Loucy (cell line): ENCODE results near the gene TMEM9.
A peak's percentile ranks its signal among the peaks of the same experiment; 100 is the strongest.

Source experiments
- H2AFZ ChIP-seq: fragments of 200-600 bp; sonication (generic); 2 replicates; pipeline ENCODE4 v1.6.0; 2016; ENCODE audit warnings: antibody characterized with exemption, mild to moderate bottlenecking, low read length, moderate library complexity
- H3F3A ChIP-seq: fragments of 200-600 bp; 2 replicates; pipeline ENCODE4 v1.6.0; 2016; ENCODE audit warnings: antibody characterized with exemption, low read depth, mild to moderate bottlenecking
- H3K27me3 ChIP-seq: fragments of 200-600 bp; sonication (generic); 2 replicates; pipeline ENCODE4 v1.6.1; 2014; ENCODE audit warnings: low read length, mild to moderate bottlenecking; ENCODE audit not compliant: insufficient read depth, poor library complexity, severe bottlenecking
- H3K36me3 ChIP-seq: fragments of 200-600 bp; sonication (generic); 2 replicates; pipeline ENCODE4 v1.6.1; 2016; ENCODE audit warnings: low read length; ENCODE audit not compliant: insufficient read depth
- H3K4me1 ChIP-seq: fragments of 200-600 bp; sonication (generic); 2 replicates; pipeline ENCODE4 v1.5.1; 2014; ENCODE audit warnings: low read length, mild to moderate bottlenecking; ENCODE audit not compliant: insufficient read depth, poor library complexity, severe bottlenecking
- H3K4me2 ChIP-seq: fragments of 200-600 bp; sonication (generic); 2 replicates; pipeline ENCODE4 v1.6.0; 2014; ENCODE audit warnings: antibody characterized with exemption, low read length, low read depth, mild to moderate bottlenecking; ENCODE audit not compliant: poor library complexity, severe bottlenecking
- H3K4me3 ChIP-seq: fragments of 200-600 bp; sonication (generic); 2 replicates; pipeline ENCODE4 v1.5.1; 2014; ENCODE audit warnings: low read length, mild to moderate bottlenecking, mixed read lengths; ENCODE audit not compliant: poor library complexity, severe bottlenecking
- H3K79me2 ChIP-seq: fragments of 200-600 bp; sonication (generic); 2 replicates; pipeline ENCODE4 v1.6.1; 2014; ENCODE audit warnings: low read length; ENCODE audit not compliant: insufficient read depth
- H3K9ac ChIP-seq: fragments of 200-600 bp; sonication (generic); 2 replicates; pipeline ENCODE4 v1.6.0; 2014; ENCODE audit warnings: mild to moderate bottlenecking, low read depth, low read length, moderate library complexity; ENCODE audit not compliant: poor library complexity, severe bottlenecking
- H3K9me2 ChIP-seq: fragments of 200-600 bp; sonication (generic); replicated peaks from 2 replicates; pipeline ENCODE4 v1.6.1; 2016; ENCODE audit warnings: low read depth, low read length, mixed read lengths
- H3K9me3 ChIP-seq: fragments of 200-600 bp; sonication (generic); 2 replicates; pipeline ENCODE4 v1.6.1; 2014; ENCODE audit warnings: mild to moderate bottlenecking, antibody characterized with exemption, low read length, low read depth; ENCODE audit not compliant: insufficient read depth
- H4K20me1 ChIP-seq: fragments of 200-600 bp; sonication (generic); 2 replicates; pipeline ENCODE4 v1.6.0; 2014; ENCODE audit warnings: antibody characterized with exemption, low read length, mild to moderate bottlenecking; ENCODE audit not compliant: insufficient read depth, poor library complexity, severe bottlenecking
- EZH2phosphoT487 ChIP-seq: fragments of 200-600 bp; IDR thresholded peaks from 2 replicates; pipeline ENCODE4 v1.6.1; 2018; ENCODE audit warnings: antibody characterized with exemption, mild to moderate bottlenecking, moderate library complexity, borderline replicate concordance
- TF ChIP-seq, protein P1 (sequence below): fragments of 200-600 bp; sonication (generic); conservative IDR thresholded peaks from 2 replicates; pipeline ENCODE4 v1.5.1; 2014; ENCODE audit warnings: mild to moderate bottlenecking, antibody characterized with exemption, low read length

The TMEM9 gene

DNA sequence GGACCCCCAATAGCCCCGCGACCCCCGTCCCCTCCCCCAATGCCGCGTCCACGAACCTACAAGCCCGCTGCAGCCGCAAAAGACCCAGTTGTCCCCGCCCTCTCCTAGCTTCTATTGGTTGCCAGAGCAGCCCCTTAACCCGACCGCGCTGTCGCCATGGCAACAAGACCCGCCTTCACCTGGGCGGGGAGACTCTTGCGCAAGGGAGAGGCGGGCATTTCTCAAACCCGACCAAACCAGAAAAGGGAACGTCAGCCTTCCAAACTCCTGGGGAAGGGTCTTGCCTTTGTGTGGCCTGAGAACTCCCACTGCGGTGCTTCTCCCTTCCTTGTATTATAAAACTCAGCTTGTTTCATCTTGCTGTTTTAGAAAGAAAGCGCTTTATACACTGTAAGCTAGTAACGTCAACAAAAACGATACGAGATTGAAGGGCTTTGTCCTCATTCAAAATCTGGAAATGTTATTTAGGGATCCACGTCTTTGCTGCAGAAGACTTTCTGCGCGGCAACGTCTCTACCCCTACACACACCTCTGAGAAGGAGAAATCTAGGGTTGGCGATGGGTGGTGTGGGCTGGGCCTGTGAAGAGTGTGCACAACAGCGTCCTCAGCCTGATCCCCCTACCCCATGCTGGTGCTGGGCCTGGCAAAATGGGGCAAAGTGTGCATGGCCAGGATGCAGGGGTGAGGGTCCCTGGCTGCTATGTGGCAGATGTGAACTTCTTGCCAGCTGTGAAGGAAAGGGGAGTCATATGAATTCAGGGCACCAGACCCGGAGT, at the start of gene TMEM9:
TMEM9 (minus strand) TSS at position 86 of the 777 bp plus-strand sequence. CDS start 551 bp downstream, outside the sequence.
- no peaks in the 10 kb centered on the region for H4K20me1 ChIP-seq
- H3K9ac ChIP-seq: peak within 1 kb of the TSS; percentile 75
- peaks cover 18% of the 10 kb centered on the region for H3K4me1 ChIP-seq
- H3F3A ChIP-seq: no peaks in the 10 kb centered on the region
- H3K9me2 ChIP-seq: no peaks in the 10 kb centered on the region
- TF ChIP-seq, protein P1, sequence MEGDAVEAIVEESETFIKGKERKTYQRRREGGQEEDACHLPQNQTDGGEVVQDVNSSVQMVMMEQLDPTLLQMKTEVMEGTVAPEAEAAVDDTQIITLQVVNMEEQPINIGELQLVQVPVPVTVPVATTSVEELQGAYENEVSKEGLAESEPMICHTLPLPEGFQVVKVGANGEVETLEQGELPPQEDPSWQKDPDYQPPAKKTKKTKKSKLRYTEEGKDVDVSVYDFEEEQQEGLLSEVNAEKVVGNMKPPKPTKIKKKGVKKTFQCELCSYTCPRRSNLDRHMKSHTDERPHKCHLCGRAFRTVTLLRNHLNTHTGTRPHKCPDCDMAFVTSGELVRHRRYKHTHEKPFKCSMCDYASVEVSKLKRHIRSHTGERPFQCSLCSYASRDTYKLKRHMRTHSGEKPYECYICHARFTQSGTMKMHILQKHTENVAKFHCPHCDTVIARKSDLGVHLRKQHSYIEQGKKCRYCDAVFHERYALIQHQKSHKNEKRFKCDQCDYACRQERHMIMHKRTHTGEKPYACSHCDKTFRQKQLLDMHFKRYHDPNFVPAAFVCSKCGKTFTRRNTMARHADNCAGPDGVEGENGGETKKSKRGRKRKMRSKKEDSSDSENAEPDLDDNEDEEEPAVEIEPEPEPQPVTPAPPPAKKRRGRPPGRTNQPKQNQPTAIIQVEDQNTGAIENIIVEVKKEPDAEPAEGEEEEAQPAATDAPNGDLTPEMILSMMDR: no peak
- TF ChIP-seq EZH2phosphoT487: no peak
- H3K4me2 ChIP-seq: peak within 1 kb of the TSS; percentile 97
- peak within 1 kb of the TSS; percentile 77 for H3K4me3 ChIP-seq
- H2AFZ ChIP-seq: peak within 1 kb of the TSS; percentile 88
- peaks cover 6% of the 10 kb centered on the region; the same call in 1 of the 2 replicates for H3K36me3 ChIP-seq
- H3K9me3 ChIP-seq: no peaks in the 10 kb centered on the region
- H3K79me2 ChIP-seq: peaks cover 11% of the 10 kb centered on the region
- H3K27me3 ChIP-seq: no peaks in the 10 kb centered on the region

DNA sequence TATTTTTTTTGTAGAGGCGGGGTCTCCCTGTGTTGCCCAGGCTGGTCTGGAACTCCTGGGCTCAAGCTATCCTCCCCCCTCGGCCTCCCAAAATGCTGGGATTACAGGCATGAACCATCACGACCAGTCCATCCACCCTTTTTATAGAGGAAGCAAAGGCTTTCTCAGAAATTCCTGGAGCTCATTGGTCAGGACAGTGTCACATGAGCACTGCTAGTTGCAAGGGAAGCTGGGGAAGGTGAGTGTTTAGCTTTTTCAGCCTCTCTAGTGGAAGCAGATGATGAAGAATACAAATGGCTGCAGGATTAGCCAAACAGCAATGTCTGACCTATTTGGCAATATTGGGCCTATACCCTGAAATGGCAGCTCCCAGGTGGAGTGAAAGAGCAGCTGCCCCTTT, 44.3 kb upstream of the TMEM9 start:
- TF ChIP-seq, protein P1: no peak
- TF ChIP-seq EZH2phosphoT487: no peak
- no peaks in the 10 kb centered on the region for H3K4me1 ChIP-seq
- H3K9me3 ChIP-seq: no peaks in the 10 kb centered on the region
- H3F3A ChIP-seq: no peaks in the 10 kb centered on the region
- H3K9me2 ChIP-seq: no peaks in the 10 kb centered on the region
- 0 out of 2 replicates have a peak overlapping the region, but pooled peaks have one; percentile 4 for H2AFZ ChIP-seq
- H4K20me1 ChIP-seq: no peaks in the 10 kb centered on the region
- H3K4me3 ChIP-seq: no peak overlapping the region
- no peaks in the 10 kb centered on the region for H3K27me3 ChIP-seq
- no peak overlapping the region for H3K4me2 ChIP-seq
- no peaks in the 10 kb centered on the region for H3K36me3 ChIP-seq
- H3K9ac ChIP-seq: no peak overlapping the region
- H3K79me2 ChIP-seq: no peaks in the 10 kb centered on the region

DNA sequence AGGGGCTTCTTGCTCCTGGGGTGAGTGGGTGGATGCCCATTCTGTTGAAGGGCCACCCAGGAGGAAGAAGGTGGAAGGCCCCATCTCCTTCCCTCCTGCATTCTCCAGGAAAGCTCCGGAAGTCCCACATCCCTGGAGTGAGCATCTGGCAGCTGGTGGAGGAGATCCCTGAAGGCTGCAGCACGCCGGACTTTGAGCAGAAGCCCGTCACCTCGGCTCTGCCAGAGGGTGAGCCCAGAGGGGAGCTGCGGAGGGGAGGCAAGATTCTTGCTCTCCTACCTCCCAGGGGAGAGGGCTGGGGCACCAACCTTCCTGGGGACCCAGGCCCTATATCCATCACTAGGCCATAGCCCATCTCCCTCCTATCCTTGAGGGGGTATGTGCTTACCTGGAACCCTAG, 39.8 kb upstream of the TMEM9 start:
- Histone ChIP-seq H3K4me1 (no peaks in the 10 kb centered on the region), H3K27me3 (no peaks in the 10 kb centered on the region), H3K9ac (no peak overlapping the region), H2AFZ (no peak overlapping the region), H3K4me2 (no peak overlapping the region), H3F3A (no peaks in the 10 kb centered on the region), H3K79me2 (no peaks in the 10 kb centered on the region), H3K9me3 (no peaks in the 10 kb centered on the region), H3K36me3 (no peaks in the 10 kb centered on the region), H4K20me1 (no peaks in the 10 kb centered on the region), H3K9me2 (no peaks in the 10 kb centered on the region), H3K4me3 (no peak overlapping the region)
- no peak for TF ChIP-seq EZH2phosphoT487
- TF ChIP-seq, protein P1: no peak
